ENCODE results near the gene LIMK2. TPM values are rescaled to one million over a fixed set of nuclear protein-coding genes. Genes with fewer than 3 reads are reported as not detected.

LIMK2 gene
- total RNA-seq, 2 donors from 2014 or later = 38.4 to 76.8 TPM

DNA sequence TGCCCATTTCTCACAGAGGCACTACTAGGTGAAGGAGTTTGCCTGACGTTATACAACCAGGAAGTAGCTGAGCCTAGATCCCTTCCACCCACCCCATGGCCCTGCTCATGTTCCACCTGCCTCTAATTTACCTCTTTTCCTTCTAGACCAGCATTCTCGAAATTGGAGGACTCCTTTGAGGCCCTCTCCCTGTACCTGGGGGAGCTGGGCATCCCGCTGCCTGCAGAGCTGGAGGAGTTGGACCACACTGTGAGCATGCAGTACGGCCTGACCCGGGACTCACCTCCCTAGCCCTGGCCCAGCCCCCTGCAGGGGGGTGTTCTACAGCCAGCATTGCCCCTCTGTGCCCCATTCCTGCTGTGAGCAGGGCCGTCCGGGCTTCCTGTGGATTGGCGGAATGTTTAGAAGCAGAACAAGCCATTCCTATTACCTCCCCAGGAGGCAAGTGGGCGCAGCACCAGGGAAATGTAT lies 66.1 kb downstream of the LIMK2 start:
- DNase-seq (ENCODE audit: low spot score) (no peak), ATAC-seq (ENCODE audit: insufficient number of reproducible peaks, low FRiP score, low read depth) (no peak)
- H3K27ac ChIP-seq = no peak overlapping the region
- no peaks in the 10 kb centered on the region for H3K27me3 ChIP-seq (replicated peaks; ENCODE audit: insufficient read depth)
- H3K4me3 ChIP-seq = no peak overlapping the region
- no peaks in the 10 kb centered on the region for H3K9me3 ChIP-seq
- H3K4me1 ChIP-seq (ENCODE audit: control insufficient read depth in 1 of 2, low read depth in 2 of 2) = no peaks in the 10 kb centered on the region
- peaks cover 61% of the 10 kb centered on the region for H3K36me3 ChIP-seq
- TF ChIP-seq CTCF (IDR thresholded peaks at IDR 0.05) = no peak

DNA sequence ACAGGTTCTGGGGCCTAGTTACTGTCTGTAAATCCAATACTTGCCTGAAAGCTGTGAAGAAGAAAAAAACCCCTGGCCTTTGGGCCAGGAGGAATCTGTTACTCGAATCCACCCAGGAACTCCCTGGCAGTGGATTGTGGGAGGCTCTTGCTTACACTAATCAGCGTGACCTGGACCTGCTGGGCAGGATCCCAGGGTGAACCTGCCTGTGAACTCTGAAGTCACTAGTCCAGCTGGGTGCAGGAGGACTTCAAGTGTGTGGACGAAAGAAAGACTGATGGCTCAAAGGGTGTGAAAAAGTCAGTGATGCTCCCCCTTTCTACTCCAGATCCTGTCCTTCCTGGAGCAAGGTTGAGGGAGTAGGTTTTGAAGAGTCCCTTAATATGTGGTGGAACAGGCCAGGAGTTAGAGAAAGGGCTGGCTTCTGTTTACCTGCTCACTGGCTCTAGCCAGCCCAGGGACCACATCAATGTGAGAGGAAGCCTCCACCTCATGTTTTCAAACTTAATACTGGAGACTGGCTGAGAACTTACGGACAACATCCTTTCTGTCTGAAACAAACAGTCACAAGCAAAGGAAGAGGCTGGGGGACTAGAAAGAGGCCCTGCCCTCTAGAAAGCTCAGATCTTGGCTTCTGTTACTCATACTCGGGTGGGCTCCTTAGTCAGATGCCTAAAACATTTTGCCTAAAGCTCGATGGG lies 66.7 kb downstream of the LIMK2 start:
- Histone ChIP-seq H3K9me3 (no peaks in the 10 kb centered on the region), H3K36me3 (peaks cover 67% of the 10 kb centered on the region), H3K4me3 (no peak overlapping the region), H3K4me1 (ENCODE audit: control insufficient read depth in 1 of 2, low read depth in 2 of 2) (no peaks in the 10 kb centered on the region), H3K27me3 (replicated peaks; ENCODE audit: insufficient read depth) (no peaks in the 10 kb centered on the region), H3K27ac (no peak overlapping the region)
- DNase-seq (ENCODE audit: low spot score) (no peak), ATAC-seq (ENCODE audit: insufficient number of reproducible peaks, low FRiP score, low read depth) (no peak)
- TF ChIP-seq CTCF (IDR thresholded peaks at IDR 0.05) = no peak

DNA sequence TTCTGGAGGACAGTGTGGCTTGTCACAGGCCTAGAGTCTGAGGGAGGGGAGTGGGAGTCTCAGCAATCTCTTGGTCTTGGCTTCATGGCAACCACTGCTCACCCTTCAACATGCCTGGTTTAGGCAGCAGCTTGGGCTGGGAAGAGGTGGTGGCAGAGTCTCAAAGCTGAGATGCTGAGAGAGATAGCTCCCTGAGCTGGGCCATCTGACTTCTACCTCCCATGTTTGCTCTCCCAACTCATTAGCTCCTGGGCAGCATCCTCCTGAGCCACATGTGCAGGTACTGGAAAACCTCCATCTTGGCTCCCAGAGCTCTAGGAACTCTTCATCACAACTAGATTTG lies 67.2 kb downstream of the LIMK2 start:
- DNase-seq (ENCODE audit: low spot score) (no peak), ATAC-seq (ENCODE audit: insufficient number of reproducible peaks, low FRiP score, low read depth) (no peak)
- no peak for TF ChIP-seq CTCF (IDR thresholded peaks at IDR 0.05)
- H3K27ac ChIP-seq = no peak overlapping the region
- H3K9me3 ChIP-seq = no peaks in the 10 kb centered on the region
- H3K36me3 ChIP-seq = peaks cover 69% of the 10 kb centered on the region
- no peaks in the 10 kb centered on the region for H3K4me1 ChIP-seq (ENCODE audit: control insufficient read depth in 1 of 2, low read depth in 2 of 2)
- no peaks in the 10 kb centered on the region for H3K27me3 ChIP-seq (replicated peaks; ENCODE audit: insufficient read depth)
- no peak overlapping the region for H3K4me3 ChIP-seq

DNA sequence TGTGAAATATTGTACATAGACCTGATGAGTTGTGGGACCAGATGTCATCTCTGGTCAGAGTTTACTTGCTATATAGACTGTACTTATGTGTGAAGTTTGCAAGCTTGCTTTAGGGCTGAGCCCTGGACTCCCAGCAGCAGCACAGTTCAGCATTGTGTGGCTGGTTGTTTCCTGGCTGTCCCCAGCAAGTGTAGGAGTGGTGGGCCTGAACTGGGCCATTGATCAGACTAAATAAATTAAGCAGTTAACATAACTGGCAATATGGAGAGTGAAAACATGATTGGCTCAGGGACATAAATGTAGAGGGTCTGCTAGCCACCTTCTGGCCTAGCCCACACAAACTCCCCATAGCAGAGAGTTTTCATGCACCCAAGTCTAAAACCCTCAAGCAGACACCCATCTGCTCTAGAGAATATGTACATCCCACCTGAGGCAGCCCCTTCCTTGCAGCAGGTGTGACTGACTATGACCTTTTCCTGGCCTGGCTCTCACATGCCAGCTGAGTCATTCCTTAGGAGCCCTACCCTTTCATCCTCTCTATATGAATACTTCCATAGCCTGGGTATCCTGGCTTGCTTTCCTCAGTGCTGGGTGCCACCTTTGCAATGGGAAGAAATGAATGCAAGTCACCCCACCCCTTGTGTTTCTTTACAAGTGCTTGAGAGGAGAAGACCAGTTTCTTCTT lies 67.9 kb downstream of the LIMK2 start:
- H3K9me3 ChIP-seq = no peaks in the 10 kb centered on the region
- ATAC-seq (ENCODE audit: insufficient number of reproducible peaks, low FRiP score, low read depth) (no peak), DNase-seq (ENCODE audit: low spot score) (no peak)
- H3K4me1 ChIP-seq (ENCODE audit: control insufficient read depth in 1 of 2, low read depth in 2 of 2) = no peaks in the 10 kb centered on the region
- no peak overlapping the region for H3K4me3 ChIP-seq
- H3K27me3 ChIP-seq (replicated peaks; ENCODE audit: insufficient read depth) = no peaks in the 10 kb centered on the region
- no peak for TF ChIP-seq CTCF (IDR thresholded peaks at IDR 0.05)
- H3K36me3 ChIP-seq = peaks cover 68% of the 10 kb centered on the region
- no peak overlapping the region for H3K27ac ChIP-seq

- Histone ChIP-seq H3K9me3 (no peaks in the 10 kb centered on the region), H3K27me3 (replicated peaks; ENCODE audit: insufficient read depth) (no peaks in the 10 kb centered on the region), H3K4me3 (no peak overlapping the region), H3K27ac (no peak overlapping the region), H3K36me3 (peaks cover 67% of the 10 kb centered on the region), H3K4me1 (ENCODE audit: control insufficient read depth in 1 of 2, low read depth in 2 of 2) (no peaks in the 10 kb centered on the region)
- TF ChIP-seq CTCF (IDR thresholded peaks at IDR 0.05) = no peak
- no peak for DNase-seq (ENCODE audit: low spot score)
- ATAC-seq (ENCODE audit: insufficient number of reproducible peaks, low FRiP score, low read depth) = no peak
Observed at GRCh38 chr22:31281733-31282132, 69.6 kb downstream of the LIMK2 start.
